Neural cell (in vitro differentiated cells): ENCODE results near the gene TAGAP. TPM values are rescaled to one million over a fixed set of nuclear protein-coding genes. Genes with fewer than 3 reads are reported as not detected.

Source experiments
- H2AFZ ChIP-seq: fragments of 200-600, 300-800 bp; sonication (generic), shearing (Covaris generic); 2 replicates; pipeline ENCODE4 v1.6.0; 2014; ENCODE audit warnings: low read depth, mild to moderate bottlenecking, antibody characterized with exemption, low read length, moderate library complexity
- H3F3A ChIP-seq: fragments of 200-600 bp; shearing (Covaris generic); 2 replicates; pipeline ENCODE4 v1.6.1; 2016; ENCODE audit warnings: mild to moderate bottlenecking, moderate library complexity, mixed read lengths, antibody characterized with exemption, low read length; ENCODE audit not compliant: insufficient read depth, poor library complexity, severe bottlenecking
- H3K27ac ChIP-seq: fragments of 200-600, 300-800 bp; sonication (generic), shearing (Covaris generic); 2 replicates; pipeline ENCODE4 v1.5.1; 2014; ENCODE audit warnings: mild to moderate bottlenecking, low read length, moderate library complexity
- H3K27me3 ChIP-seq: fragments of 300-800, 200-600 bp; sonication (generic), shearing (Covaris generic); 2 replicates; pipeline ENCODE4 v1.6.0; 2014; ENCODE audit warnings: mild to moderate bottlenecking, low read depth, low read length, moderate library complexity; ENCODE audit not compliant: insufficient read depth
- H3K36me3 ChIP-seq: fragments of 300-800, 200-600 bp; sonication (generic), shearing (Covaris generic); 2 replicates; pipeline ENCODE4 v1.5.1; 2014; ENCODE audit warnings: mild to moderate bottlenecking, antibody characterized with exemption, low read length, moderate library complexity; ENCODE audit not compliant: insufficient read depth
- H3K4me2 ChIP-seq: fragments of 300-800, 200-600 bp; sonication (generic), shearing (Covaris generic); 2 replicates; pipeline ENCODE4 v1.6.0; 2014; ENCODE audit warnings: mild to moderate bottlenecking, low read length
- H3K4me3 ChIP-seq: fragments of 300-800, 200-600 bp; sonication (generic), shearing (Covaris generic); 2 replicates; pipeline ENCODE4 v1.5.1; 2014; ENCODE audit warnings: mild to moderate bottlenecking, low read length, moderate library complexity
- H3K79me2 ChIP-seq: fragments of 200-600 bp; shearing (Covaris generic); replicated peaks from 2 replicates; pipeline ENCODE4 v1.6.0; 2014; ENCODE audit warnings: mild to moderate bottlenecking, low read length, moderate library complexity; ENCODE audit not compliant: insufficient read depth
- H3K9ac ChIP-seq: fragments of 300-800, 200-600 bp; sonication (generic), shearing (Covaris generic); 2 replicates; pipeline ENCODE4 v1.6.1; 2016; ENCODE audit warnings: mild to moderate bottlenecking, low read length, mixed read lengths
- H3K9me2 ChIP-seq: fragments of 200-600 bp; shearing (Covaris generic); 2 replicates; pipeline ENCODE4 v1.6.1; 2016; ENCODE audit warnings: mild to moderate bottlenecking, low read length, mixed read lengths; ENCODE audit not compliant: insufficient read depth
- H3K9me3 ChIP-seq: fragments of 200-600, 300-800 bp; sonication (generic), shearing (Covaris generic); 2 replicates; pipeline ENCODE4 v1.6.1; 2016; ENCODE audit warnings: mild to moderate bottlenecking, mixed run types, low read length, moderate library complexity, mixed read lengths
- H4K20me1 ChIP-seq: fragments of 200-600 bp; shearing (Covaris generic); 2 replicates; pipeline ENCODE4 v1.6.1; 2016; ENCODE audit warnings: mild to moderate bottlenecking, mixed run types; ENCODE audit not compliant: insufficient read depth
- EP300 ChIP-seq: fragments of 450-650 bp; conservative IDR thresholded peaks from 2 replicates; pipeline ENCODE4 v1.6.1; 2014; ENCODE audit warnings: antibody characterized with exemption, mild to moderate bottlenecking, moderate library complexity; ENCODE audit not compliant: poor library complexity, severe bottlenecking
- EZH2 ChIP-seq: fragments of 200-600, 300-800 bp; shearing (Covaris generic), sonication (generic); IDR thresholded peaks from 2 replicates; pipeline ENCODE4 v1.6.1; 2014; ENCODE audit warnings: antibody characterized with exemption, low read length, borderline replicate concordance, mild to moderate bottlenecking; ENCODE audit not compliant: insufficient read depth, poor library complexity, severe bottlenecking
- MXI1 ChIP-seq: fragments of 450-650 bp; conservative IDR thresholded peaks from 2 replicates; pipeline ENCODE4 v1.6.1; 2014; ENCODE audit warnings: antibody characterized with exemption, mild to moderate bottlenecking; ENCODE audit not compliant: poor library complexity, severe bottlenecking
- POLR2AphosphoS5 ChIP-seq: IDR thresholded peaks from 2 replicates; pipeline ENCODE4 v1.6.1; 2012
- RAD21 ChIP-seq: fragments of 450-650 bp; conservative IDR thresholded peaks from 2 replicates; pipeline ENCODE4 v1.6.1; 2014; ENCODE audit warnings: antibody characterized with exemption, mild to moderate bottlenecking, moderate library complexity
- REST ChIP-seq: IDR thresholded peaks from 2 replicates; pipeline ENCODE4 v1.6.1; 2012; ENCODE audit warnings: borderline replicate concordance
- SMC3 ChIP-seq: fragments of 450-650 bp; conservative IDR thresholded peaks from 2 replicates; pipeline ENCODE4 v1.6.1; 2014; ENCODE audit warnings: antibody characterized with exemption, mild to moderate bottlenecking, moderate library complexity; ENCODE audit not compliant: poor library complexity
- TAF1 ChIP-seq: IDR thresholded peaks from 2 replicates; pipeline ENCODE4 v1.6.1; 2012; ENCODE audit warnings: low read depth
- polyA plus RNA-seq: library from polyadenylated mRNA; depleted of rRNA; stranded (reverse); fragments of >200 nt; gene quantifications from 2 replicates; pipeline ENCODE4 v1.2.3, GENCODE V29; 2014
- TF ChIP-seq, protein P1 (sequence below): fragments of 450-650 bp; IDR thresholded peaks from 2 replicates; pipeline ENCODE4 v1.5.1; 2014; ENCODE audit warnings: antibody characterized with exemption, mild to moderate bottlenecking, moderate library complexity; ENCODE audit not compliant: poor library complexity, severe bottlenecking

Gene TAGAP
- polyA plus RNA-seq, 1 donor from 2014 or later: not detected

DNA sequence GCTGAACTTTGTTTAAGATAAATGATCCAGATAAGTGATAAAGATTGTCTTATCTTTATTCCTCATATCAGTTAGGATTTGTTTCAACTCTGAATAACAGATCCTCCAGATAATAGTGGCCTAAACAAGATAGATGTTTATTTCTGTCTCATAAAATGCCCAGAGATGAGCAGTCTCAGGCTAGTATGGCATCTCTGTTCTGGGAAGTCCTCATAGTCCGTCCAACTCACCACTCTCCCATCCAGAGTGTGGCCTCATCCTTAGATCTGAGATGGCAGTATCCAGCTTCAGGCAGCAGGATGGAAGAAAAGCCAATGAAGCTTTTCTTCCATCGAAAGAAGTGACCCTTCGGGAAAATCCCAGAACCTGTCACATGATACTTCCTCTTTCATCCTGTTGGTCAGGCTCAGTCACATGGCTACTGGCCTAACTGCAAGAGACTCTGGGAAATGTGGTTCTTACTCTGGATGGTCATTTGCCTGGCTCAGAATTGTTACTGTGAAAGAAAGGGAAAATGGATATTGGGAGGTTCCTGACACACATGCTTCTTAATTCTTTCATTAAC is 29.4 kb upstream of the TAGAP start:
- no peak overlapping the region for H3K9ac ChIP-seq
- peak overlapping the region; percentile 56 for H3K4me3 ChIP-seq
- H3K36me3 ChIP-seq: no peaks in the 10 kb centered on the region
- H2AFZ ChIP-seq: no peak overlapping the region
- H3K9me3 ChIP-seq: no peaks in the 10 kb centered on the region
- H3K27me3 ChIP-seq: no peaks in the 10 kb centered on the region
- no peaks in the 10 kb centered on the region for H3K79me2 ChIP-seq
- H3K9me2 ChIP-seq: no peaks in the 10 kb centered on the region
- no peak for TF ChIP-seq TAF1
- no peak for TF ChIP-seq MXI1
- no peak for TF ChIP-seq RAD21
- TF ChIP-seq REST: no peak
- no peak for TF ChIP-seq POLR2AphosphoS5
- TF ChIP-seq SMC3: no peak
- TF ChIP-seq, protein P1, sequence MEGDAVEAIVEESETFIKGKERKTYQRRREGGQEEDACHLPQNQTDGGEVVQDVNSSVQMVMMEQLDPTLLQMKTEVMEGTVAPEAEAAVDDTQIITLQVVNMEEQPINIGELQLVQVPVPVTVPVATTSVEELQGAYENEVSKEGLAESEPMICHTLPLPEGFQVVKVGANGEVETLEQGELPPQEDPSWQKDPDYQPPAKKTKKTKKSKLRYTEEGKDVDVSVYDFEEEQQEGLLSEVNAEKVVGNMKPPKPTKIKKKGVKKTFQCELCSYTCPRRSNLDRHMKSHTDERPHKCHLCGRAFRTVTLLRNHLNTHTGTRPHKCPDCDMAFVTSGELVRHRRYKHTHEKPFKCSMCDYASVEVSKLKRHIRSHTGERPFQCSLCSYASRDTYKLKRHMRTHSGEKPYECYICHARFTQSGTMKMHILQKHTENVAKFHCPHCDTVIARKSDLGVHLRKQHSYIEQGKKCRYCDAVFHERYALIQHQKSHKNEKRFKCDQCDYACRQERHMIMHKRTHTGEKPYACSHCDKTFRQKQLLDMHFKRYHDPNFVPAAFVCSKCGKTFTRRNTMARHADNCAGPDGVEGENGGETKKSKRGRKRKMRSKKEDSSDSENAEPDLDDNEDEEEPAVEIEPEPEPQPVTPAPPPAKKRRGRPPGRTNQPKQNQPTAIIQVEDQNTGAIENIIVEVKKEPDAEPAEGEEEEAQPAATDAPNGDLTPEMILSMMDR: no peak
- TF ChIP-seq EP300: no peak
- no peak for TF ChIP-seq EZH2
- no peak overlapping the region for H3K4me2 ChIP-seq
- no peaks in the 10 kb centered on the region for H4K20me1 ChIP-seq
- H3K27ac ChIP-seq: no peak overlapping the region
- H3F3A ChIP-seq: no peaks in the 10 kb centered on the region

GRCh38 chr6:159071843-159072769 is 27.3 kb upstream of the TAGAP start:
- Histone ChIP-seq H3K9me2 (no peaks in the 10 kb centered on the region), H3K9ac (no peak overlapping the region), H4K20me1 (no peaks in the 10 kb centered on the region), H3K4me2 (no peak overlapping the region), H3F3A (no peaks in the 10 kb centered on the region), H3K79me2 (no peaks in the 10 kb centered on the region), H3K4me3 (no peak overlapping the region), H3K27ac (no peak overlapping the region), H2AFZ (no peak overlapping the region), H3K36me3 (no peaks in the 10 kb centered on the region), H3K27me3 (no peaks in the 10 kb centered on the region), H3K9me3 (no peaks in the 10 kb centered on the region)
- no peak for TF ChIP-seq REST
- no peak for TF ChIP-seq EP300
- TF ChIP-seq POLR2AphosphoS5: no peak
- TF ChIP-seq TAF1: no peak
- TF ChIP-seq RAD21: no peak
- TF ChIP-seq, protein P1: no peak
